ENCODE data around the gene MRPL37. TPM values are rescaled to one million over a fixed set of nuclear protein-coding genes. Genes with fewer than 3 reads are reported as not detected.
"Not testable (repeated sequence)": the region's sequence is repeated elsewhere in the genome, so short reads cannot be mapped to it uniquely, and the experiment has no call there.

The MRPL37 gene
- polyA plus RNA-seq, 4 donors, result 73.5 to 88.4 (median 81.7) TPM

- no peak for DNase-seq (ENCODE audit: low read depth in 4 of 4, low spot score in 2 of 4)
Measured at GRCh38 chr1:54171606-54172005, 28.4 kb upstream of the MRPL37 start.

GRCh38 chr1:54172614-54173599, 27.1 kb upstream of the MRPL37 start:
- no peak for DNase-seq (ENCODE audit: low read depth in 4 of 4, low spot score in 2 of 4)

GRCh38 chr1:54173681-54174080, 26.3 kb upstream of the MRPL37 start:
- DNase-seq (ENCODE audit: low read depth in 4 of 4, low spot score in 2 of 4), result no peak

- DNase-seq (ENCODE audit: low read depth in 4 of 4, low spot score in 2 of 4), result no peak
Measured at GRCh38 chr1:54174106-54174505, 25.9 kb upstream of the MRPL37 start.

- no peak for DNase-seq (ENCODE audit: low read depth in 4 of 4, low spot score in 2 of 4)
Measured at GRCh38 chr1:54176621-54177327, 23.2 kb upstream of the MRPL37 start.

- no peak for DNase-seq (ENCODE audit: low read depth in 4 of 4, low spot score in 2 of 4)
Measured at GRCh38 chr1:54177726-54178125, 22.2 kb upstream of the MRPL37 start.

- DNase-seq (ENCODE audit: low read depth in 4 of 4, low spot score in 2 of 4), result no peak
Measured at GRCh38 chr1:54178296-54179070, 21.5 kb upstream of the MRPL37 start.

- DNase-seq (ENCODE audit: low read depth in 4 of 4, low spot score in 2 of 4), result no peak
Measured at GRCh38 chr1:54180701-54181360, 19.1 kb upstream of the MRPL37 start.

- no peak for DNase-seq (ENCODE audit: low read depth in 4 of 4, low spot score in 2 of 4)
Measured at GRCh38 chr1:54186056-54186455, 13.9 kb upstream of the MRPL37 start.

GRCh38 chr1:54188291-54188690, 11.7 kb upstream of the MRPL37 start:
- DNase-seq (ENCODE audit: low read depth in 4 of 4, low spot score in 2 of 4), result no peak

GRCh38 chr1:54190526-54190925, 9.4 kb upstream of the MRPL37 start:
- DNase-seq (ENCODE audit: low read depth in 4 of 4, low spot score in 2 of 4), result no peak

GRCh38 chr1:54191525-54191924, 8.4 kb upstream of the MRPL37 start:
- DNase-seq (ENCODE audit: low read depth in 4 of 4, low spot score in 2 of 4), result no peak

GRCh38 chr1:54193453-54193852, 6.5 kb upstream of the MRPL37 start:
- DNase-seq (ENCODE audit: low read depth in 4 of 4, low spot score in 2 of 4), result no peak

- DNase-seq (ENCODE audit: low read depth in 4 of 4, low spot score in 2 of 4), result no peak
Measured at GRCh38 chr1:54199151-54199764, 709 bp upstream of the MRPL37 start.

- no peak for DNase-seq (ENCODE audit: low read depth in 4 of 4, low spot score in 2 of 4)
Measured at GRCh38 chr1:54200519-54200997, 591 bp downstream of the MRPL37 start.

- no peak for DNase-seq (ENCODE audit: low read depth in 4 of 4, low spot score in 2 of 4)
Measured at GRCh38 chr1:54204199-54204598, 4.2 kb downstream of the MRPL37 start.

- no peak for DNase-seq (ENCODE audit: low read depth in 4 of 4, low spot score in 2 of 4)
Measured at GRCh38 chr1:54207287-54207686, 7.3 kb downstream of the MRPL37 start.

GRCh38 chr1:54207896-54208295, 7.9 kb downstream of the MRPL37 start:
- not testable (repeated sequence) for DNase-seq (ENCODE audit: low read depth in 4 of 4, low spot score in 2 of 4)

- no peak for DNase-seq (ENCODE audit: low read depth in 4 of 4, low spot score in 2 of 4)
Measured at GRCh38 chr1:54212872-54213271, 12.9 kb downstream of the MRPL37 start.

- DNase-seq (ENCODE audit: low read depth in 4 of 4, low spot score in 2 of 4), result no peak
Measured at GRCh38 chr1:54215523-54215922, 15.6 kb downstream of the MRPL37 start.

All from left renal cortex interstitium (tissue), 4 donors.